OCI-LY3 (cell line): ENCODE results near the gene GPR62.

Experiments
- H2AFZ ChIP-seq: fragments of 200-600, 300-600 bp; shearing (Covaris generic); 2 replicates; pipeline ENCODE4 v1.6.0; 2014; ENCODE audit warnings: antibody characterized with exemption, low read depth, low read length
- H3K27ac ChIP-seq: fragments of 200-600, 300-600 bp; sonication (generic); 2 replicates; pipeline ENCODE4 v1.5.1; 2014; ENCODE audit warnings: mild to moderate bottlenecking, low read length, moderate library complexity, mixed read lengths
- H3K27me3 ChIP-seq: fragments of 200-600, 300-600 bp; sonication (generic); 2 replicates; pipeline ENCODE4 v1.6.1; 2014; ENCODE audit warnings: low read depth, low read length, mixed read lengths
- H3K36me3 ChIP-seq: fragments of 200-600, 300-600 bp; sonication (generic); replicated peaks from 2 replicates; pipeline ENCODE3; 2014; ENCODE audit warnings: low read depth, low read length, mixed read lengths
- H3K4me1 ChIP-seq: fragments of 300-600, 200-600 bp; sonication (generic); 2 replicates; pipeline ENCODE4 v1.6.1; 2014; ENCODE audit warnings: low read length, mixed read lengths
- H3K4me2 ChIP-seq: fragments of 200-600, 300-600 bp; sonication (generic); 2 replicates; pipeline ENCODE4 v1.6.1; 2014; ENCODE audit warnings: low read length, mixed read lengths
- H3K4me3 ChIP-seq: fragments of 300-600, 200-600 bp; sonication (generic); 2 replicates; pipeline ENCODE4 v1.5.1; 2014; ENCODE audit warnings: antibody characterized with exemption, mild to moderate bottlenecking, low read length, moderate library complexity
- H3K79me2 ChIP-seq: fragments of 300-600, 200-600 bp; shearing (Covaris generic); 2 replicates; pipeline ENCODE4 v1.6.1; 2014; ENCODE audit warnings: mild to moderate bottlenecking, low read length, mixed read lengths
- H3K9ac ChIP-seq: fragments of 300-600, 200-600 bp; shearing (Covaris generic); 2 replicates; pipeline ENCODE4 v1.6.0; 2014; ENCODE audit warnings: mild to moderate bottlenecking, low read length, moderate library complexity
- H3K9me3 ChIP-seq: fragments of 200-600, 300-600 bp; shearing (Covaris generic); 2 replicates; pipeline ENCODE4 v1.6.1; 2014; ENCODE audit warnings: low read length, mixed read lengths; ENCODE audit not compliant: insufficient read depth
- H4K20me1 ChIP-seq: fragments of 200-600, 300-600 bp; sonication (generic); 2 replicates; pipeline ENCODE4 v1.6.1; 2016; ENCODE audit warnings: low read length, mixed read lengths; ENCODE audit not compliant: insufficient read depth
- CTCF ChIP-seq: fragments of 200-600, 300-600 bp; sonication (generic); IDR thresholded peaks from 2 replicates; pipeline ENCODE4 v1.5.1; 2014; ENCODE audit warnings: antibody characterized with exemption, low read length, low read depth
- EZH2phosphoT487 ChIP-seq: fragments of 200-600 bp; shearing (Covaris generic); IDR thresholded peaks from 2 replicates; pipeline ENCODE4 v1.6.1; 2018; ENCODE audit warnings: antibody characterized with exemption, mixed run types, low read depth

GPR62 gene

GRCh38 chr3:51945926-51946705 lies 9.1 kb upstream of the GPR62 start:
- Histone ChIP-seq H3K9ac (no peak overlapping the region), H3K27ac (no peak overlapping the region), H3K9me3 (no peaks in the 10 kb centered on the region), H3K4me2 (no peak overlapping the region), H2AFZ (no peak overlapping the region), H3K36me3 (no peaks in the 10 kb centered on the region), H3K27me3 (no peaks in the 10 kb centered on the region), H4K20me1 (no peaks in the 10 kb centered on the region), H3K79me2 (peaks cover 6% of the 10 kb centered on the region), H3K4me1 (peaks cover 9% of the 10 kb centered on the region), H3K4me3 (no peak overlapping the region)
- TF ChIP-seq EZH2phosphoT487 (no peak), CTCF (no peak)

DNA sequence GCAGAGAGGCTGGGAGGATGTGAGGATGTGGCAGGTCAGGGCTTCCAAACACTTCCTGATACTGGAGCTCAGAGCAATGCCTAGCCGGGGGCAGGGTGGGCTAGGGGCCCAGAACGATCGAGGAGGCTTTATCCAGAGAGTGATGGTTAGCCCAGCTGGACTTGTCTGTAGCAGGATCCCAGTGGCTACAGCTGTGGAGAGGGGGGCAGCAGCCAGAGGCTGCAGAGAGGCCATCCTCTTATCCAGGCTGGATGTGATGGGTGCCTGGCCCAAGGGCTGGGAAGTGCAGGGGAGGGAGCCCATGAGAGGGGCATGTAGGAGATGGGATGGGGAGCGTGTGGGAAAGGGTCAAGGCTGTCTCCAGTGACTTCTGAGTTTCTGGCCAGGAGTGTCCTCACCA lies 8.4 kb upstream of the GPR62 start:
- H2AFZ ChIP-seq, result no peak overlapping the region
- H3K27ac ChIP-seq, result no peak overlapping the region
- no peaks in the 10 kb centered on the region for H3K9me3 ChIP-seq
- H4K20me1 ChIP-seq, result no peaks in the 10 kb centered on the region
- no peaks in the 10 kb centered on the region for H3K36me3 ChIP-seq
- no peaks in the 10 kb centered on the region for H3K79me2 ChIP-seq
- H3K9ac ChIP-seq, result no peak overlapping the region
- no peak overlapping the region for H3K4me2 ChIP-seq
- no peak overlapping the region for H3K4me3 ChIP-seq
- no peaks in the 10 kb centered on the region for H3K27me3 ChIP-seq
- peaks cover 9% of the 10 kb centered on the region for H3K4me1 ChIP-seq
- TF ChIP-seq EZH2phosphoT487 (no peak), CTCF (no peak)

DNA sequence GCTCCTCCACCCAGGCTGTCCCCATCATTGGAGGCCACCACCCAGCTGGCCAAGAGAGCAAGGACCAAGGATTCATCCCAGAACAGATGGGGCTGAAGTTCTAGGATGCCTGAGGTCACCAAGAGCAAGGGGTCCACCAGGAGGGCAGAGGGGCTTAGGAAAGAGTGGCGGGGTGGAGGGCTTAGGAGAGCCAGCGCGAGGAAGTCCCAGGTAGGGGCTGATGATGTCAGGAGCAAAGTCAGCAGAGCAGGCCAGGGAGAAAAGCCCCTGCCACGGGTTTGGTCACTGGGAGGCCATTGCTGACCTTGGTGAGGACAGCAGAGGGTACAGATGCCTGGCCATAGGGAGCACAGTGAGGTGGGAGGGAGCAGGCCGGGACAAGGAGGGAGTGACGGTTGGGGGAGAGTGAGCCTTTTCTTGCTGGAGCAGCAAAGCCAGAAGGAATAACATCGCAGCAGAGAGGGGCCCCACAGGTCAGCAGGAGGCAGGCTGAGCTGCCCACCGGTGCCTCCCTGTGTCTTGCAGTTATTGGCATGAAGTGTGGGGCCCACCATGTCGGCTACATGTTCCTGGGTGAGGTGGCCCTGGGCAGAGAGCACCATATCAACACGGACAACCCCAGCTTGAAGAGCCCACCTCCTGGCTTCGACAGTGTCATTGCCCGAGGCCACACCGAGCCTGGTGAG lies 7.8 kb upstream of the GPR62 start:
- Histone ChIP-seq H3K4me3 (no peak overlapping the region), H3K36me3 (no peaks in the 10 kb centered on the region), H3K27me3 (no peaks in the 10 kb centered on the region), H3K9ac (no peak overlapping the region), H3K4me1 (peaks cover 9% of the 10 kb centered on the region), H3K9me3 (no peaks in the 10 kb centered on the region), H3K27ac (no peak overlapping the region), H2AFZ (no peak overlapping the region), H4K20me1 (no peaks in the 10 kb centered on the region), H3K4me2 (no peak overlapping the region), H3K79me2 (no peaks in the 10 kb centered on the region)
- TF ChIP-seq CTCF (no peak), EZH2phosphoT487 (no peak)

DNA sequence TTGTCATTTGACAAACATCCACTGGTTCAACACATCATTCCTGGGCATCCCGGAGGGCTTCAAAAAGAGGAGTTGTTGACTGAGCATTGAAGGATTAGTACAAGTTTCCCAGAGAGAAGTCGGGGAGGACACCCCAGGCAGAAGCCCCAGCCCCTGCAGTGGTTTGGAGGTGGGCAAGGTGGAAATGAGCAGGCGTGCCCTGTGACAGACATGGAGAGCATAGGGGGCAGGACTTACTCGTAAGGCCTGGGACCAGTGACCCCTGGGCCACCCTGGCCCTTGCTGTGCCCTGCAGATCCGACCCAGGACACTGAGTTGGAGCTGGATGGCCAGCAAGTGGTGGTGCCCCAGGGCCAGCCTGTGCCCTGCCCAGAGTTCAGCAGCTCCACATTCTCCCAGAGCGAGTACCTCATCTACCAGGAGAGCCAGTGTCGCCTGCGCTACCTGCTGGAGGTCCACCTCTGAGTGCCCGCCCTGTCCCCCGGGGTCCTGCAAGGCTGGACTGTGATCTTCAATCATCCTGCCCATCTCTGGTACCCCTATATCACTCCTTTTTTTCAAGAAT lies 7.1 kb upstream of the GPR62 start:
- H3K4me3 ChIP-seq, result no peak overlapping the region
- H3K36me3 ChIP-seq, result no peaks in the 10 kb centered on the region
- no peaks in the 10 kb centered on the region for H4K20me1 ChIP-seq
- no peaks in the 10 kb centered on the region for H3K27me3 ChIP-seq
- no peak overlapping the region for H3K27ac ChIP-seq
- H3K9ac ChIP-seq, result no peak overlapping the region
- H2AFZ ChIP-seq, result no peak overlapping the region
- H3K4me2 ChIP-seq, result no peak overlapping the region
- no peak for TF ChIP-seq EZH2phosphoT487
- no peak for TF ChIP-seq CTCF
- H3K4me1 ChIP-seq, result peaks cover 2% of the 10 kb centered on the region
- H3K79me2 ChIP-seq, result no peaks in the 10 kb centered on the region
- no peaks in the 10 kb centered on the region for H3K9me3 ChIP-seq
